Keratinocyte (primary cell): ENCODE data around the gene SPRY4. TPM values are rescaled to one million over a fixed set of nuclear protein-coding genes. Genes with fewer than 3 reads are reported as not detected.

Experiments
- DNase-seq: peaks from one replicate; pipeline ENCODE4 v3.0.0-alpha.2; 2011; ENCODE audit warnings: low read depth, missing footprints, low spot score
- FAIRE-seq: peaks from 2 replicates; lab custom pipeline; 2011; peaks lifted over from hg19 to GRCh38; lab: Jason Lieb, UNC
- H2AFZ ChIP-seq: 2 replicates; pipeline ENCODE4 v1.6.0; 2012; ENCODE audit warnings: low read length, control low read depth, inconsistent platforms; ENCODE audit not compliant: control insufficient read depth
- H3K27ac ChIP-seq: 2 replicates; pipeline ENCODE4 v1.5.1; 2011; ENCODE audit warnings: low read length; ENCODE audit not compliant: control insufficient read depth, insufficient read depth
- H3K27me3 ChIP-seq: 3 replicates; pipeline ENCODE4 v1.6.0; 2011; ENCODE audit warnings: low read length; ENCODE audit not compliant: control insufficient read depth, insufficient read depth; ENCODE audit errors: extremely low read depth
- H3K36me3 ChIP-seq, 2 experiments: 2 replicates in 1 of 2; 3 replicates in 1 of 2; pipeline ENCODE4 v1.5.1; 2011; ENCODE audit warnings: low read length in 2 of 2, mild to moderate bottlenecking in 1 of 2; ENCODE audit not compliant: control insufficient read depth in 2 of 2, insufficient read depth in 2 of 2; ENCODE audit errors: extremely low read depth in 1 of 2
- H3K4me1 ChIP-seq: 3 replicates; pipeline ENCODE4 v1.5.1; 2011; ENCODE audit warnings: low read length; ENCODE audit not compliant: control insufficient read depth, insufficient read depth; ENCODE audit errors: extremely low read depth
- H3K4me2 ChIP-seq: 3 replicates; pipeline ENCODE4 v1.6.0; 2011; ENCODE audit warnings: low read depth, low read length; ENCODE audit not compliant: control insufficient read depth, insufficient read depth; ENCODE audit errors: extremely low read depth
- H3K4me3 ChIP-seq, 3 experiments: fragments of 200-600 bp in 1 of 3; sonication (generic) in 1 of 3; 2 replicates in 2 of 3; 3 replicates in 1 of 3; pipeline ENCODE4 v1.5.1; 2011 to 2016; ENCODE audit warnings: low read length in 3 of 3, mild to moderate bottlenecking in 3 of 3, control low read depth in 2 of 3, inconsistent platforms in 1 of 3, low read depth in 1 of 3, mixed read lengths in 1 of 3, mixed run types in 1 of 3, moderate library complexity in 1 of 3; ENCODE audit not compliant: control insufficient read depth in 2 of 3, insufficient read depth in 2 of 3; ENCODE audit errors: extremely low read depth in 1 of 3
- H3K79me2 ChIP-seq: 2 replicates; pipeline ENCODE4 v1.6.0; 2012; ENCODE audit warnings: low read length; ENCODE audit not compliant: control insufficient read depth, insufficient read depth
- H3K9ac ChIP-seq: 3 replicates; pipeline ENCODE4 v1.6.0; 2011; ENCODE audit warnings: low read length; ENCODE audit not compliant: control insufficient read depth, insufficient read depth; ENCODE audit errors: extremely low read depth
- H3K9me1 ChIP-seq: 3 replicates; pipeline ENCODE4 v1.6.0; 2011; ENCODE audit warnings: low read length; ENCODE audit not compliant: control insufficient read depth, insufficient read depth; ENCODE audit errors: extremely low read depth
- H3K9me3 ChIP-seq: 2 replicates; pipeline ENCODE4 v1.5.1; 2012; ENCODE audit warnings: low read depth, low read length; ENCODE audit not compliant: control insufficient read depth
- H4K20me1 ChIP-seq: 3 replicates; pipeline ENCODE4 v1.6.0; 2011; ENCODE audit warnings: low read length; ENCODE audit not compliant: control insufficient read depth, insufficient read depth; ENCODE audit errors: extremely low read depth
- CTCF ChIP-seq, 3 experiments: IDR thresholded peaks in 1 of 3; conservative IDR thresholded peaks in 1 of 3; optimal IDR thresholded peaks in 1 of 3; 2 replicates in 2 of 3; 3 replicates in 1 of 3; pipeline versions ENCODE3 to v1.5.1; 2011; ENCODE audit warnings: low read length in 3 of 3, mild to moderate bottlenecking in 3 of 3, moderate library complexity in 2 of 3, control low read depth in 1 of 3, inconsistent platforms in 1 of 3; ENCODE audit not compliant: insufficient read depth in 2 of 3; ENCODE audit errors: extremely low read depth in 1 of 3
- EZH2 ChIP-seq: IDR thresholded peaks from one replicate; pipeline ENCODE4 v1.6.1; 2012; ENCODE audit warnings: inconsistent platforms, mild to moderate bottlenecking, low read length, moderate library complexity
- dilution Hi-C: fragments of 300-500 bp; cut with MboI; formaldehyde crosslinking; loops from one replicate; pipeline ENCODE4 v1.7.0; 2020; ENCODE audit warnings: low sequenced_read_pairs; ENCODE audit not compliant: extremely low pct_ligation_motif_present
- polyA plus RNA-seq, 5 experiments: library from polyadenylated mRNA; depleted of rRNA in 3 of 5; stranded (reverse) in 3 of 5; stranded (forward) in 1 of 5; unstranded in 1 of 5; fragments of >200 nt; gene quantifications; 1 replicate in 1 of 5; 2 replicates in 3 of 5; 3 replicates in 1 of 5; pipeline versions ENCODE4 v1.2.1 to v1.2.3, GENCODE V29; 2011 to 2012; ENCODE audit warnings: missing spikeins in 2 of 5, low read depth in 1 of 5, low replicate concordance in 1 of 5

The SPRY4 gene
- polyA plus RNA-seq, 1 donor (not counting 4 experiments of a cell fraction or from before 2014, with no cell fraction given): 10.2 TPM

GRCh38 chr5:142322747-142323479 lies 1.9 kb downstream of the SPRY4 start:
- Histone ChIP-seq H3K4me1 (peaks cover 52% of the 10 kb centered on the region), H3K79me2 (peaks cover 72% of the 10 kb centered on the region), H3K9ac (peak overlapping the region; percentile 91), H3K9me3 (no peaks in the 10 kb centered on the region), H3K4me2 (peak overlapping the region; percentile 96), H3K9me1 (peaks cover 7% of the 10 kb centered on the region), H3K4me3 (peak overlapping the region; percentile 85 to 96 (median 96)), H3K36me3 (peaks cover under 1 to 9% of the 10 kb centered on the region in 2 experiments), H3K27ac (peak overlapping the region; percentile 75), H3K27me3 (no peaks in the 10 kb centered on the region), H4K20me1 (peaks cover 34% of the 10 kb centered on the region), H2AFZ (no peak overlapping the region)
- TF ChIP-seq CTCF (optimal IDR thresholded peaks at IDR 0.05 in 1 of 3, IDR thresholded peaks at IDR 0.05 in 1 of 3, conservative IDR thresholded peaks at IDR 0.05 in 1 of 3; ENCODE audit: extremely low read depth in 1 of 3, insufficient read depth in 2 of 3, low read length in 3 of 3) (no peak), EZH2 (no peak)
- FAIRE-seq (no peak), DNase-seq (no peak)
- dilution Hi-C loops: no loop called here

- no peak for DNase-seq
- Histone ChIP-seq H3K27me3 (no peaks in the 10 kb centered on the region), H3K9me3 (no peaks in the 10 kb centered on the region), H3K9me1 (peaks cover 7% of the 10 kb centered on the region), H3K79me2 (peaks cover 77% of the 10 kb centered on the region), H3K4me3 (peak overlapping the region; percentile 85 to 96 (median 96)), H3K36me3 (peaks cover 4 to 11% of the 10 kb centered on the region in 2 experiments), H3K4me1 (peaks cover 47% of the 10 kb centered on the region), H3K4me2 (peak overlapping the region; percentile 96), H3K27ac (no peak overlapping the region), H4K20me1 (peaks cover 34% of the 10 kb centered on the region), H2AFZ (no peak overlapping the region), H3K9ac (no peak overlapping the region)
- dilution Hi-C loops: no loop called here
- TF ChIP-seq CTCF (optimal IDR thresholded peaks at IDR 0.05 in 1 of 3, IDR thresholded peaks at IDR 0.05 in 1 of 3, conservative IDR thresholded peaks at IDR 0.05 in 1 of 3; ENCODE audit: extremely low read depth in 1 of 3, insufficient read depth in 2 of 3, low read length in 3 of 3) (no peak), EZH2 (no peak)
- no peak for FAIRE-seq
Observed at GRCh38 chr5:142322403-142322746, 2.4 kb downstream of the SPRY4 start.
